Left ventricle myocardium superior (tissue), 1 donor: ENCODE data around the gene WLS. TPM values are rescaled to one million over a fixed set of nuclear protein-coding genes. Genes with fewer than 3 reads are reported as not detected.
A peak's percentile ranks its signal among the peaks of the same experiment; 100 is the strongest.

ENCODE experiments used
- ATAC-seq: fragments of 200-7000 bp; cut with Tn5 transposase; one replicate; pipeline ENCODE4 v1.9.1; 2020; ENCODE audit warnings: mild to moderate bottlenecking, moderate library complexity
- DNase-seq: peaks from one replicate; pipeline ENCODE4 v3.0.0-alpha.2; 2020
- intact Hi-C: fragments of 100-400 bp; cut with micrococcal nuclease; formaldehyde crosslinking; loops from one replicate; pipeline ENCODE4 v1.11.0; 2022
- total RNA-seq: library from RNA; stranded (reverse); fragmentation: NEBNext Ultra II Directional; extraction: Animal tissue kit (Norgen Biotek cat#: 25700); gene quantifications from one replicate; pipeline ENCODE4 v1.2.1, GENCODE V29; 2021
- donor health status: DM: no; HTN: yes; CAD: no; lungs with severe emphysema.

Gene WLS
- total RNA-seq, 1 donor from 2014 or later = 75.0 TPM

DNA sequence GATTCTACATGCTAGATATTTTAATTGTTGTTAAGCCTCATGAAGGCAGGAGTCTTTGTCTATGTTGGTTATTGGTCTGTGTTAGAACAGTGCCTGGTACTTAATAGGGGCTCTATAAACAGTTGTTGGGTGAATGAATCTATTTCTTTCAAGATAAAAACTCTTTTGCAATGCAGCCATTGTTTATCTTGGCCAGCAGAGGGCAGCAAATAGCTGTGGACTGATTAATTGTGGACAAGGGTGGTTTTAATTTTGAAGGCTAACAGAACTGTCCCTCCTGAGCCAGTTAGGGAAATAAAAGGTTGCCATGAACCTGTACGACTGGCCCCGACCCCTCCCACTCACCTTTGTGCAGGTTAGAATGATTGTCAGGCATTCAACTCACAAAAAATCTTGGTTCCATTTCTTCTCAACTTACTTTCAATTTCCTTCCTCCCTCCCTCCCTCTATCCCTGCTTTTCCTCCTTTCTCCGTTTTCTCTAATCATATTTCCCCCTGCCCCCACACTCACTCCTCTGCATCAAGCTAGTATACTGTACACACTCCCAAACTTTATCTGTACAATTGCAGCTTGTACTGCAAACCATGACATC lies 115.6 kb downstream of the WLS start:
- intact Hi-C loops = loop anchor here (5.0 kb wide), 2 partner anchors 206 to 231 kb away; no protein-coding TSS in a partner anchor

DNA sequence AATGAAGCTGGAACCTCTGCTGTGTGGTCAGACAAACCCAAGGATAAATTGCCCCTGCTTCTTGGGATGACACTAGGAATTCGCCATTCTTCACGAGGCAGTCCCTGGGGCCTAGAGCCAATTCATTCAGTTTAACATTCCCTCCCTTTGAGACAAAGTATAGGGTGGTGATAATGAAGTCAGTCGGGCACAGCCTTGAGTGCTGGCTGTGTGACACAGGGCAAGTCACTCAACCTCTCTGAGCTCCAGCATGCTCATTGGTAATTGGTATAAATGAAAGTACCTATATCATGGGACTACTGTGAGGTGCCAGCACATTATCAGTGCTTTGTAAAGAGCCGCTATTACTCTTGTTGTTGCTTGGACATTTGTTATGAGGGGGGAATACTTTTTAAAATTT lies 117.0 kb downstream of the WLS start:
- intact Hi-C loops = loop anchor here (5.0 kb wide), 2 partner anchors 207 to 232 kb away; no protein-coding TSS in a partner anchor
- DNase-seq = no peak
- ATAC-seq = no peak

More for the DNA sequence above, 115.6 kb downstream of the WLS start:
- ATAC-seq (peak; percentile 8), DNase-seq (no peak)

DNA sequence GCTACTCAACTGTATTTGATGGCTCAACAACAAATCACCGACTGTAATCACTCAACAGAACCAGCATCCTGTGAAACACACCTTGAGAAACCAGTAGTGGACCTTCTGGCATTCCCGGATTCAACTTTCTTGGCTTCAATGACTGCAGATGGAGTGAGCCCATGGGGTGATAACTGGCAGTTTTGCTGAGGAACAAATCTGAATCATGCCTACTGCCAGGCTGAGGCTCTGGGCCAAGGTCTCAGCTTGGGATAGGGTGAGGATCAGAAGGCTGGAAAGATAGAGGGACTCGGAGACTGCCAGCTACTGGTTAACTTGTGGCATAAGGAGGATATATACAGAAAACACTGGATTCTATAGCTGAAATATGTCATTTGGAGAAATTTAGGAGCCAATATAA lies 118.4 kb downstream of the WLS start:
- DNase-seq (no peak), ATAC-seq (peak; percentile 29)
- intact Hi-C loops = loop anchor here (5.0 kb wide), 2 partner anchors 262 to 347 kb away; no protein-coding TSS in a partner anchor

DNA sequence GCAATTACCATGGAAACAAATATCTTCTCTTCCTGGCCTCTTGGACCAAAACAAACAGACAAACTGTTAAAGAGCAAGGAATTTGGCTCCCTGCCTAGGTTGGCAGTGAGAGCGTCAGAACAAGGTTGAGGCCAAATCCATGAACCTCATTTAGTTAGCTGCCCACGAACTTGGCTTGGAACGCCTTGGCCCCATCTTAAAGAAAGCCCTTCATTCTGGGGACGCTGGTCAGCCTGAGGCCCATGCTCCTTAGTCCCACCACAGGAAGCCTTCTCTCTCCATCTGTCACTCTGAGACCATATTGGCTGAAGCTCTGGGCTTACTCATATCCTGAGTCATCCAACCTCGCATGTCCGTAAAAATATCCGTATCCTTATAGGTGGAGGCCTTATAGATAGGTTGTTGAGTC lies 119.5 kb downstream of the WLS start:
- DNase-seq = peak; percentile 47
- intact Hi-C loops = loop anchor here (5.0 kb wide), 2 partner anchors 261 to 346 kb away; no protein-coding TSS in a partner anchor
- peak; percentile 52 for ATAC-seq

DNA sequence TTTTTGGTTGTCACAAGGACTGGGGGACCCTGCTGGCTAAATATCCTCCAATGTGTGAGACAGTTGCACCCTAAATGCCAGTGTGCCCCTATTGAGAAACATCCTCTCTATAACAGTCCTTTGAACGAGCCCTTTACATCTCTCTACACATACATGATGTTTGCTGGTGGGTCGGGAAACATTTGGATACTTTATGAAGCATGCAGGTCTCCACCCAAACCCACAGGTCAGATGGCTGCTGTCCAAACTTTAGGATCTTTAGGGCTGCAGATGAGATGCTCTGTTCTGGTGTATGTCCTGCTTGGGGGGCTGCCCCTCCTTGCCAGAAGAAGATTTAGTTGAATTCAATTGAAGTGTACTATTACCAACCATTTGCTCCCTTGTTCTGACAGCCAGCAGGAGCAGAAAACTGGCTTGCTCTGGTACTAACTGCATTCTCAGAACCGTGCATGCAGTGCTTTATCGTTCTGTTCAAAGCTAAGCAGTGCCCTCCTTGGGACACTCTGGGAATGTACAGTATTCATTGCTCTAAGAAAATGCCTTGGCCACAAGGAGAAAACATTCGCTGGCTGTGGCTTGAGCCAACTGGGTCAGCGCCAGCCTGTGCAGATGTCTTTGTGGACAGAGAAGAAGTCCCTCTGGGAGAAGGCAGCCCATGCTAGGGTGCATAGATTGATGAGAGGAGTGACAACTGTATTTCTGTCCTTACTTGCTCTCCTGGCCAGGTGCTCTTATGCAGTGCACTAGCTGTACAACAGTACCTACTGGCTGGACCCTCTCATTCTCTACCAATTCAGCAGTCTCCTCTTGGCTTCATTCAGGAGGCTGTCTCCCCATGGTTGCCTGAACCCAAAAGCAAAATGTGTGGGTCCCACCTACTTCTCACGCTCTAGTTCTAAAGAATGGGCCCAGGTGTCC lies 120.5 kb downstream of the WLS start:
- DNase-seq (peak; percentile 82), ATAC-seq (peak; percentile 86)
- intact Hi-C loops = loop anchor here (5.0 kb wide), 2 partner anchors 259 to 344 kb away; no protein-coding TSS in a partner anchor

GRCh38 chr1:68107771-68108170 lies 124.6 kb downstream of the WLS start:
- DNase-seq (no peak), ATAC-seq (no peak)
- intact Hi-C loops = no loop called here

DNA sequence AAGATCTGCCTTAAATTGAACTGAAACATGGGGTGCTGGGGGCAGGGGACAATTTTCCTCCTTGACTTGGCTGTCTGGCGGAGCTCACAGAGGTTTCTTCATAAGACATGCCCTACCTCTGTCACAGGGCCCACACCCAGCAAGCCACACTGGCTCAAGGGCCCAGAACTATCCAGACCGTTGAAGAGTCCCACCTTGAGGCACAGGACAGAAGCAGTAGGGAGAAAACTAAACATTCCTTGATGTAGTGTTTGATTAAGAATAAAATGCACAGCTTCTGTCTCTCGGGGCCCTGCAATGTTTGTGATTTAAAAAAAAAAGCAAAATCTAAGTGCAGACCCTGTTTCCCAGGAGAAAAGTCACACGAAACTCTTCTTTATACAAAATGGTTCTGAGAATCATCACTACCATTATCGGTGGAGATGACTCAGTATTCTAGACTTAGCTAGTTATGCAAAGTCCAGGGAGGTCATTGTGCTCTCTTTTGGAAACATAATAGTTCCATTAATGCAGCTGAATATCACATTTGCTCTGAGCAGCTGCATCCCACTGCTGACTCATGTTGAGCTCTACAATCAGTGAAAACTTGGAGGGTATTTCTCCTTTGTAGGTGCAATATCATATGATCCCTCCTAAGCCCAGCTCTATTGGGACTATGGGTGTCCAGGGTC lies 128.3 kb downstream of the WLS start:
- DNase-seq (no peak), ATAC-seq (no peak)
- intact Hi-C loops = no loop called here

GRCh38 chr1:68103011-68103545 lies 129.2 kb downstream of the WLS start:
- intact Hi-C loops = no loop called here
- ATAC-seq = no peak
- no peak for DNase-seq

DNA sequence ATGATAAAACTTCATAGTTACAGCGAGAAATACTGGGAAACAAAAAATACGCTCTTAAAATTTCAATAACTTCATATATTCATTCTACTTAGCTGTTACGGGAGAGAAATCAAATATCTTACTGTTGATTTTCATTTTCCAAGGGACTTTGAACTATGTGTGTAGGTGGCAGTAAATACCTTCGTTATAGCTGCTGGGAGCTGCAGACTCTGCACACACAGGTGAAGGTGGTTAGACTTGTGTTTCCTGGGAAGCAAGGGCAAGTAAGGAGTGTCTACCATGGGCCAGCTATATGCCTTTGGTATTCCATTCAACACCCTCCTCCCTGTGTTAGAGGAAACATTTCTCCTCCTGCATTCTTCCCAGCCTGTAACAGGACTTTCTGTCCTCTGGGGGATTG lies 130.5 kb downstream of the WLS start:
- DNase-seq = no peak
- intact Hi-C loops = no loop called here
- no peak for ATAC-seq

DNA sequence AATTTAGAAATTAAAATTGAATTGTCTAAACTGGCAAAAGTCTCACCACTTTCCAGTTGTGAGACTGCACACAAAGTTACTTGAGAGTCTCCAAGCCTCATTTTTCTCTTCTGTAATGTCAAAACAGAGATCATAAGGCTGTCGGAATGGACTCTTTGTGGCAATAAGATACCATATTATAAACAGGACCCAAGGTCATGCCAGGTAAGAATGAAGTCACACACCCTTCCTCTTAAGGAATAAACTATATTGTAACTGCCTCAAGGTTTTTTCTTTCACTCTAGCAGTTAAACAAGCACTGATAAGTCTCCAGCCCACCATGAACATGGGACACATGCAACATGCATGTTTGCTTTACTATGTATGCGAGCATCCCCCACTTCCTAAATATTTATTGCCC lies 131.8 kb downstream of the WLS start:
- intact Hi-C loops = no loop called here
- DNase-seq (no peak), ATAC-seq (no peak)

DNA sequence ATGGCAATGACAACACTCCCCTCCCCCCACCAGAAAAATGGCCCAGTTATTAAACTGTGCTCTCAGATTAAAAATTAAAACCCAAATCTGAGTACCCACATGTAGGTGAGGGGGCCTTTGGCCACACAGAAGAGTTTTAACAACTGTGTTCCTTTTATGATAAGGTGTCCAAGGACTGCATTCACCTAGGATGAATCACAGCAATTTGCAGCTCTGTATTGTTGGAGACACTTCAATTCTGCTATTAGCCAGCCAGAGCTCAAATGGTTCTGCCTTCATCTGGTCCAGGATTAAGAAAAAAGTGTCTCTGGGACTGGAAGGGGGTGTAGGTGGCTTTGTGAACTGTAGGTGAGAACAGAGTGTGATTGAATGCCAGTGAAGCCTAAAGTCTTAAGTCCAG lies 138.6 kb downstream of the WLS start:
- intact Hi-C loops = no loop called here
- no peak for DNase-seq
- peak; percentile 74 for ATAC-seq

GRCh38 chr1:68087184-68087583 lies 145.1 kb downstream of the WLS start:
- no peak for ATAC-seq
- no peak for DNase-seq
- intact Hi-C loops = no loop called here

DNA sequence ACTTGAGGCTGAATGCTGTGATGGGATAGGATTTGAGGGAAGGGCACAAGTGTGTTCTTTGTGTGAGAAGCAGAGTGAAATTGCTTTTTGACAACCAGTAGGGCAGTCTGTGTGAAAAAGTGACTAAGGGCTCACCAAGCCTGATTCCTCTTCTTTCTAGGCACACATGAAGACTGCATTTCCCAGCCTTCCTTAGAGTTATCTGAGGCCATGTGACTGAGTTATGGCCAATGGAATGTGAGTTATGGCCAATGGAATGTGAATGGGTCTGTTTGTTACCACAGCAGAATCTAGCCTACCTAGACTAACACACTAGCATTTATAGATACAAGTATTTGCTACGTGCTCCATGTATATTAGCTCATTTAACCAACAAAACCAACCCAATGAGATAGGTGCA lies 146.6 kb downstream of the WLS start:
- intact Hi-C loops = no loop called here

GRCh38 chr1:68083686-68084085 lies 148.6 kb downstream of the WLS start:
- intact Hi-C loops = no loop called here
- no peak for ATAC-seq
- DNase-seq = no peak

More for the DNA sequence above, 146.6 kb downstream of the WLS start:
- ATAC-seq (no peak), DNase-seq (no peak)

GRCh38 chr1:68081775-68082283 lies 150.5 kb downstream of the WLS start:
- DNase-seq (no peak), ATAC-seq (no peak)
- intact Hi-C loops = no loop called here

DNA sequence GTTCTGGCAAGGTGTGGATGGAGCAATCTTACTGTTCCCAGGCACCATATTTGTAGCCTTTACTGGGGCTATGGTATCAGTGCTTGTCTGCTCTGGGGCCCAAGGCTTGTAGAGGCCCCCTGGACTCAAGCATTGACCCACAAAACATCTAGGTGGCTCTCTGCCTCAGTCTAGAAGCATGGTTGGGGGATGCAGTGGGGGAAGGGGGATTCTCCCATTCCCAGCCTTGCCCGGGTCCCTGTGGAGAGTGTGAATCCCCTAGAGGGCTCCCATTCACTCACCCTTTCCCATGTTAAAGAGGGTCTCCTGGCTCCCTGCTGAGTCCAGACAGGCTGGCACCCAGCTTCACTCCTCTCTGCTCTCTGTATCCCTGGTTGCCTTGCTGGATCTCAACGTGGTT lies 153.7 kb downstream of the WLS start:
- intact Hi-C loops = no loop called here
- no peak for ATAC-seq
- DNase-seq = no peak
